H1 (cell line): Measurements from ENCODE around the gene OVCA2.

Experiments used
- CBX8 ChIP-seq: fragments of 300-800, 300-1000 bp; sonication (generic); IDR thresholded peaks from 2 replicates; pipeline ENCODE4 v1.7.1; 2016; ENCODE audit warnings: low read depth, low read length, borderline replicate concordance
- CEBPB ChIP-seq: IDR thresholded peaks from 2 replicates; pipeline ENCODE4 v1.6.1; 2012; ENCODE audit warnings: low read depth, low read length
- EGR1 ChIP-seq: IDR thresholded peaks from 2 replicates; pipeline ENCODE4 v1.6.1; 2011; ENCODE audit warnings: low read depth, low read length, borderline replicate concordance
- EP300 ChIP-seq, 2 experiments: IDR thresholded peaks; 1 replicate in 1 of 2; 2 replicates in 1 of 2; pipeline ENCODE4 v1.6.1; 2011 to 2012; ENCODE audit warnings: low read depth in 2 of 2, low read length in 2 of 2, mild to moderate bottlenecking in 2 of 2, borderline replicate concordance in 1 of 2, inconsistent platforms in 1 of 2, moderate library complexity in 1 of 2
- POLR2AphosphoS5 ChIP-seq: IDR thresholded peaks from 2 replicates; pipeline ENCODE4 v1.6.1; 2011; ENCODE audit warnings: low read depth, low read length
- RAD21 ChIP-seq, 2 experiments: IDR thresholded peaks in 1 of 2; conservative IDR thresholded peaks in 1 of 2; 2 replicates each; pipeline ENCODE4 v1.6.1; 2011; ENCODE audit warnings: low read depth in 2 of 2, low read length in 2 of 2, improper control_type of control experiment in 1 of 2, inconsistent platforms in 1 of 2, mild to moderate bottlenecking in 1 of 2, moderate library complexity in 1 of 2
- SRF ChIP-seq: IDR thresholded peaks from 2 replicates; pipeline ENCODE4 v1.6.1; 2011; ENCODE audit warnings: mild to moderate bottlenecking, low read depth, low read length, moderate library complexity
- SUZ12 ChIP-seq: fragments of 200-600 bp; sonication (generic); IDR thresholded peaks from 2 replicates; pipeline ENCODE4 v1.6.1; 2012; ENCODE audit warnings: mild to moderate bottlenecking, inconsistent platforms, low read length, moderate library complexity, mixed read lengths
- YY1 ChIP-seq: IDR thresholded peaks from 2 replicates; pipeline ENCODE4 v1.6.1; 2011; ENCODE audit warnings: low read depth, mild to moderate bottlenecking, low read length
- TF ChIP-seq, protein P1 (sequence below), 3 experiments: IDR thresholded peaks; 1 replicate in 2 of 3; 2 replicates in 1 of 3; pipeline versions ENCODE4 v1.5.1 to v1.6.1; 2011; ENCODE audit warnings: low read length in 3 of 3, mild to moderate bottlenecking in 3 of 3, inconsistent platforms in 2 of 3, low read depth in 1 of 3, moderate library complexity in 1 of 3; ENCODE audit not compliant: insufficient read depth in 1 of 3; ENCODE audit errors: control extremely low read depth in 1 of 3

DNA sequence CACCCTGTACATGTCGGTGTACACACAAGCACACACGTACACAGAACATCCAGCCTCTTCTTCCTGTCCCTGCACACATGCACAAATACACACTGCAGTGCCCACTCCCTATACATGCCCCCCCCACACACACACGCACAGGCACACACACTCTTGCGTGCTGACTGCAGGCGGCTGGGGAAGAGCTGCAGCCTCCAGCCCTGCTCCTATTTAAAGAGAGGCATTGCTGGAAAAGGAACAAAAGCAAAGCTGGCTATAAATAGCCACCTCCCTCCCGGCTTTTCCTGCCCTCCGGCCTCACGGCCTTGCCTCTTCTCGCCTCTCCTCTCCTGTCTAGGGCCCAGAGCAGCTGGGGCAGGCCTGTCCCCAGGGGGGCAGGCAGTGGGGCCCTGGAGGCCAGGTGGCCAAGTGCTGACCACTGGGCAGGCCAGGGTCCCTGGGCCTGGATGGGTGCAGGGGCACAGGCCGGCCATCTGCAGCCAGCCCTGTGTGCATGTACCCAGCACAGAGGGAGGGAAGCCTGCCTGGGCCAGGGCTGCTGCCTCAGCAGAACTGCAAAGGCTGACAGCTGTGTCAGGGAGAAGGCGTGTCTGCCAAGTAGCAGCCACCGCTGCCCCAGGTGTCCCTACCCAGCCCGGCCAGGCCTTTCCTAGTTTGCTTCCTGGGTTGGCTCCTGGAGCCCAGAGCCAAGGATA lies 42.1 kb upstream of the OVCA2 start:
- TF ChIP-seq SRF (no peak), EP300 (IDR thresholded peaks at IDR 0.05; ENCODE audit: borderline replicate concordance in 1 of 2, low read depth in 2 of 2, low read length in 2 of 2) (no peak), POLR2AphosphoS5 (no peak), YY1 (no peak), RAD21 (IDR thresholded peaks at IDR 0.05 in 1 of 2, conservative IDR thresholded peaks at IDR 0.05 in 1 of 2; ENCODE audit: low read depth in 2 of 2, low read length in 2 of 2) (no peak), EGR1 (no peak), SUZ12 (no peak), CBX8 (no peak), CEBPB (no peak)
- TF ChIP-seq, protein P1, sequence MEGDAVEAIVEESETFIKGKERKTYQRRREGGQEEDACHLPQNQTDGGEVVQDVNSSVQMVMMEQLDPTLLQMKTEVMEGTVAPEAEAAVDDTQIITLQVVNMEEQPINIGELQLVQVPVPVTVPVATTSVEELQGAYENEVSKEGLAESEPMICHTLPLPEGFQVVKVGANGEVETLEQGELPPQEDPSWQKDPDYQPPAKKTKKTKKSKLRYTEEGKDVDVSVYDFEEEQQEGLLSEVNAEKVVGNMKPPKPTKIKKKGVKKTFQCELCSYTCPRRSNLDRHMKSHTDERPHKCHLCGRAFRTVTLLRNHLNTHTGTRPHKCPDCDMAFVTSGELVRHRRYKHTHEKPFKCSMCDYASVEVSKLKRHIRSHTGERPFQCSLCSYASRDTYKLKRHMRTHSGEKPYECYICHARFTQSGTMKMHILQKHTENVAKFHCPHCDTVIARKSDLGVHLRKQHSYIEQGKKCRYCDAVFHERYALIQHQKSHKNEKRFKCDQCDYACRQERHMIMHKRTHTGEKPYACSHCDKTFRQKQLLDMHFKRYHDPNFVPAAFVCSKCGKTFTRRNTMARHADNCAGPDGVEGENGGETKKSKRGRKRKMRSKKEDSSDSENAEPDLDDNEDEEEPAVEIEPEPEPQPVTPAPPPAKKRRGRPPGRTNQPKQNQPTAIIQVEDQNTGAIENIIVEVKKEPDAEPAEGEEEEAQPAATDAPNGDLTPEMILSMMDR (IDR thresholded peaks at IDR 0.05; ENCODE audit: control extremely low read depth in 1 of 3, insufficient read depth in 1 of 3, low read depth in 1 of 3, low read length in 3 of 3), result no peak
